Stimulated activated CD4-positive, alpha-beta T cell treated with anti-CD3 and anti-CD28 coated beads, Interleukin-1b, Interleukin-23, amount 100 ng/mL, for 4 hours (primary cell): Measurements from ENCODE around the gene ZNF93.
"Not testable (repeated sequence)": the region's sequence is repeated elsewhere in the genome, so short reads cannot be mapped to it uniquely, and the experiment has no call there.

Experiments used
- DNase-seq, 2 donors: peaks; one replicate each; pipeline ENCODE4 v3.0.0-alpha.2; 2020; ENCODE audit warnings: low read depth in 2 of 2

ZNF93 gene

GRCh38 chr19:19937403-19937802 is 36.7 kb downstream of the ZNF93 start:
- no peak for DNase-seq

GRCh38 chr19:19938449-19938848 is 37.7 kb downstream of the ZNF93 start:
- DNase-seq, result no peak

GRCh38 chr19:19943848-19944582 is 43.3 kb downstream of the ZNF93 start:
- no peak for DNase-seq

GRCh38 chr19:19944583-19944880 is 43.8 kb downstream of the ZNF93 start:
- DNase-seq, result no peak

GRCh38 chr19:19946226-19946625 is 45.5 kb downstream of the ZNF93 start:
- DNase-seq, result no peak

- no peak for DNase-seq
Observed at GRCh38 chr19:19948800-19949199, 48.1 kb downstream of the ZNF93 start.

GRCh38 chr19:19955208-19955607 is 54.5 kb downstream of the ZNF93 start:
- DNase-seq, result no peak

- no peak for DNase-seq
Observed at GRCh38 chr19:19956434-19957075, 55.8 kb downstream of the ZNF93 start.

GRCh38 chr19:19957766-19958165 is 57.0 kb downstream of the ZNF93 start:
- not testable (repeated sequence) for DNase-seq

- peak; percentile 46 to 49 for DNase-seq
Observed at GRCh38 chr19:19959151-19959799, 58.5 kb downstream of the ZNF93 start.

GRCh38 chr19:19964416-19964815 is 63.7 kb downstream of the ZNF93 start:
- DNase-seq, result no peak

GRCh38 chr19:19966126-19966525 is 65.4 kb downstream of the ZNF93 start:
- DNase-seq, result not testable (repeated sequence)

GRCh38 chr19:19966862-19967261 is 66.1 kb downstream of the ZNF93 start:
- no peak for DNase-seq
